ENCODE results near the gene TRIM77.
"Not testable (repeated sequence)": the region's sequence is repeated elsewhere in the genome, so short reads cannot be mapped to it uniquely, and the experiment has no call there.

Gene TRIM77, protein sequence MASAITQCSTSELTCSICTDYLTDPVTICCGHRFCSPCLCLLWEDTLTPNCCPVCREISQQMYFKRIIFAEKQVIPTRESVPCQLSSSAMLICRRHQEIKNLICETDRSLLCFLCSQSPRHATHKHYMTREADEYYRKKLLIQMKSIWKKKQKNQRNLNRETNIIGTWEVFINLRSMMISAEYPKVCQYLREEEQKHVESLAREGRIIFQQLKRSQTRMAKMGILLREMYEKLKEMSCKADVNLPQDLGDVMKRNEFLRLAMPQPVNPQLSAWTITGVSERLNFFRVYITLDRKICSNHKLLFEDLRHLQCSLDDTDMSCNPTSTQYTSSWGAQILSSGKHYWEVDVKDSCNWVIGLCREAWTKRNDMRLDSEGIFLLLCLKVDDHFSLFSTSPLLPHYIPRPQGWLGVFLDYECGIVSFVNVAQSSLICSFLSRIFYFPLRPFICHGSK

DNA sequence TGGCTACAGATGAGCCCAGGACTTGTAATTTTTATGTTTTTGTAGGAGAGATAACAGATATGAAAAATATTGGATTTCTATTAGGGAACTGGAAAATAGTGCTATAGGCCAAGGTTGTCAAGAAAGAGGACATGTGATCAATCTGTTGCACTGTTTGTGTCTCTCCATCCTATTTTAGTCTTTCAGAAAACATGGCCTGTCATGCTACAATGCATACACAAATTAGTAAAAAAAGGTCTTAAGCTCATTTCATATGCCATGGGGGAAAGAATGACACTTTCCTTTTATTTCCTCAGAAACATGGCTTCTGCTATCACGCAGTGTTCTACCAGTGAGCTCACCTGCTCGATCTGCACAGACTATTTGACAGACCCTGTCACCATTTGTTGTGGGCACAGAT is at the start of gene TRIM77:
Gene TRIM77, plus strand, starts transcription at position 301 of the 400 bp plus-strand sequence. Its CDS starts 0 bp downstream, at position 301.
- not testable (repeated sequence) for DNase-seq

DNA sequence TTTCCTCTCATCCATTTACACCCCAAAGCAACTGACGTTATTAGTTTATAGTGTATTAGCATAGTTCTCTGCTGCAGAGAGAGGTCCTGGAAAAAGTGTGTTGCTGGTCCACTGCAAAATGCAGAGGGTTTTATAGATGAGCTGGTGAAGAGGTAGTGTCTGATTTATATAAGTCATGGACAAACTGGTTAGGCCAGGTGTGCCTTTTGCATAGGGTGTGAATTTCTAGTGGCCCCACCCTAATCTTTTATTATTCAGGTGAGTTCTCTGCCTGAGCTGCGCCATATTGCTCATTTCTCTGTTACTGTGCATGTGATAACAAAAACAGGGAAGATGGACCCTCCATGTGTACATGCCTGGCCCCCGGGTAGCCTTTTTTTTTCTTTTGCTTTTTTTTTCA is 43.1 kb upstream of the TRIM77 start:
- no peak for DNase-seq

DNA sequence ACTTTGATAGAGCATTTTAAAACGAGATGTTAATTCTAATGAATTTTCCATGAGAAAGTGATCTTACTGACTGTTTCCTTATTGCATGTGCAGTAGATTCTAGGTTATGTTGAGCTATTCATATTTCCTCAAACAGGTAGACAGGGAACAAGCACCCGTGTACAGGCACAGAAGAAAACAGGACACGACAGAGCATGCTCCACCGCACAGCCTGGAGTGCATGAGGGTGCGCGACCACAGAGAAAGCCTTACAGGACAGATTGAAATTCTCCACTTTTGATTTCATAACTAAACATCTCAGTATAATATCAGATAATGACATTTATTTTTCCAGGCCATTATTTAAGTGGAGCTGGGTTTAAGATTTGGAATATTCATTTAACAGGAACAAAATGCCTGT is 41.9 kb upstream of the TRIM77 start:
- not testable (repeated sequence) for DNase-seq

DNA sequence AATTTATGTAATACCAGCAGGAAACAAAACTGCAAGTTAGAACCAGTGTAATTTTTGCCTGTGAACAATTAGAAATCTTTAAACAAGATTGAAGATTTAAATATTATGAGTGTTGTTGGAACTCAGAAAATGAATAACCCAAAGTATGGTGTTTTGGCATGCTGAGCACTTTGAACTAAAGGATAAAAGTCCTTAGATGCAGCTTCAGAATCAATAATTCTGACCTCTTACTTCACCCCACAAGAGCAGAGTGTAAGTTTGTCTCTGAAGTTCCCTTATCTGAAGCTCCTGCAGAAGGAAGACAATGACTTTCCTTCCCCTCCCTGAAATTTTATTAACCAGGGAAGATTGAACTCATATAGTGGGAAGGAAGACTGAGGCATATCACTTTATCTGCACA is 40.5 kb upstream of the TRIM77 start:
- DNase-seq: not testable (repeated sequence)

DNA sequence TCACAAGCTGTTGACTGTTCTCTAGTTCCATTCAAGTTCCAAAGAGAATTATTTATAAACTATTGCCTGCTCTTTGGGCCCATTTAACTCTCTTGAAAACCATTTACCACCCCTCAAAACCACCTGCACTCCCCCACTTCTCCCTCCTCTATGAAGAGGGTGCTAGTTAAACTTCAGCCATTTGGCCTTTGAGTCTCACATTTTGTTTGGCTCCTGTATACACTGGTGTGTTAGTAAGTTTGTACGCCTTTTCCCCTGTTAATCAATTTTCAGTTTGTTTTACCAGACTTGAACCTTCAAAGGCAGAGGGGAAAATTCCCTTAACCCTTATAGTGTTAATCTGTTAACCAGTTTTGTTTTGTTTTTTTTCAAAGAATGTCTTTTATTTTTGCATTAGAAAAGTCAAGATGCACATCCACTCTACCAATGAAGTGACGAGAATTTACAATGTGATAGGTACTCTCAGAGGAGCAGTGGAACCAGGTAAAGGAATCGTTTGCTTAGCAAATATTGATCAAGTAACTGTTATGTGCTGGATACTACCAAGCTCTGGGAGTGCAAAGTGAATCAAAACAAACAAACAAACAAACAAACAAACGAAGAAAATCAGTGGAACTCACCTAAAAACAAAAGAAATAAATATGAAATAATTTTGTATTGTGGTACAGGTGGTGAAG is 40.0 kb upstream of the TRIM77 start:
- DNase-seq: not testable (repeated sequence)

DNA sequence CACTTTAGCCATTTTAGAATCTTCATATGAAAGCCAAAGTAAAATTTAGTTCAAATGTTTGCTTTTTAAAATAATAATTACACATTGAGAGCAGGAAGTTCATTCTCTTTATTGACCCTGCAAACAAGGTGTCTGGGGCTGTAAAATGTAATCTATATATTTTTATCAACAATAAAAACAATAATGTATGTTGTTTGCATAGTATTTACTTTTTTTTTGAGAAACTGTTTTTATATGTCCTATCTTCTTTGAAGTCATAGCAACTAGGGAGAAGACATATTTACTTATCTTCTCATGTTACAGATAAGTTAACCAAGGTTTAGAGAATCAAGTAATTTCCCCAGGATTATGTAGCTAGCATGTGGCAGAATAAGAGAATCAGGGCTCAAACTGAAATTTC is 37.6 kb upstream of the TRIM77 start:
- not testable (repeated sequence) for DNase-seq

DNA sequence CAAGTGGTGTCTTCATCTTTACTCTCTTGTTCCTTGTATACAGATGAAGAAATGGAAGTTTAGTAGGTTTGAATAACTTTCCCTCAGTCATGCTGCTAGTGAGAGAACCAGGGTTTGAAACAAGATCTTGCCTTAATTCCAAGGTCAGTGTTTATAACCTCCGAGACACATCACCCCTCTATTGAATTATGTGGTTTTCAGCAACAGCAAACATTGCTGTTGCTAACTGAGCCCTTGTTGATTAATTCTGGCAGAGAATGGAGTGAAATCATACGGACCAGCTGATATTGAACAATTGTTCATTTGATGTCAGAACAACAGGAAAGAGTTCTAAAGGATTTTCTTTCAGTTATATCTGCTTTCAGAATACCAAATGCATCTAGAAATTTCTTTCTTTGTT is 36.7 kb upstream of the TRIM77 start:
- not testable (repeated sequence) for DNase-seq

DNA sequence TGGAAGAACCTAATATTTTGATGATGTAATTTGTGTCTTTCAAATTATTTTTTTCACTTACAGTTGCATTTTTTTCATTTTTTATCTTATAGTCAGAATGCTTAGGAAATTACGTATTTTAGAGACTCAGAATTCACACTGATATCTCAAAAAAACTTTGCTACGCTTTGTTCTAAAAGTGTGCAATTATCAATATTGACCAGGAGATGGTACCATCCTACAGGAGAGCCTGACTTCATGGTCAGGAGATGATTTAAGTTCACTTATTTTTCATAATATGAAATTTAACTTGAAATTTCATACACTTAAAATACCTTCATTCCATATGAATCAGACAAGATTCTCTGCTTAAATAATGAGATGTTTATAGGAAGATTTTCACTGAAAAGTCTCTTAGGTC is 34.7 kb upstream of the TRIM77 start:
- DNase-seq: peak in 1 of 2 experiments; percentile 13

DNA sequence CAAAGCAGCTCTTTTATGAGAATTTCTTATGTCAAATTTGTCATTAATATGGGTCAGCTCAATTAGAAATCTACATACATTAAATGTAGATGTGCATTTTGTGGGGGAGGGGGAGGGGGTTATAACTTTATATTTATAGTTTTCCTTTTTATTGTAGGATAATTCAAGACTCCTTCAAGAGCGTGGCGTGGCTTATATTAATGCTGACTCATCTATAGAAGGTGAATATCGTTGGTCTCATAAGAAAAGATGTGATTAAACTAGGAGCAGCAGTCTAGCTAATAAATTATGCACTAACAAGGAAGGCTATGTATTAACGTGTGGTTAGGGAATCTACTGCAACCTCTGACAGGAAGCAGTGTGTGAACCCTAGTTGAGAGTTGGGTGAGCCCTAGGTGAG is 34.2 kb upstream of the TRIM77 start:
- not testable (repeated sequence) for DNase-seq

DNA sequence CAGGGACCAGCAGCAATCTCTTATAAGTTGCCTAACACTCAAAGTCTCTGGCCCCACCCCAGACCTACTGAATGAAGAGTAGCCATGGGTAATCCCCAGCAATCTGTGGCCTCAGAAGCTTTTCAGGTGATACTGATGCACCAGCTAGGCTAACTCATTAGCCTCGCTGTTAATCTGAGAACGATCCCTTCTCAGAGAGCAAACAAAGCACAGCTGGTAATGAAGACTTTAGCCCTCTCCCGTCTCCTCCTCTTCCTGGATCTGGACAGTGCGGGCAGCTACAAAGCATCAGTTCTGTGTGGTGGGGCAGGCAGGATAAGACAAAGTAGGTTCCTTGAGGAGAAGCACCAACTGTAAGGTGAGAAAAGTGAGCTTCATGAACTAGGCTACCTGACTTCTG is 3.0 kb upstream of the TRIM77 start:
- DNase-seq: peak; percentile 2 to 33

DNA sequence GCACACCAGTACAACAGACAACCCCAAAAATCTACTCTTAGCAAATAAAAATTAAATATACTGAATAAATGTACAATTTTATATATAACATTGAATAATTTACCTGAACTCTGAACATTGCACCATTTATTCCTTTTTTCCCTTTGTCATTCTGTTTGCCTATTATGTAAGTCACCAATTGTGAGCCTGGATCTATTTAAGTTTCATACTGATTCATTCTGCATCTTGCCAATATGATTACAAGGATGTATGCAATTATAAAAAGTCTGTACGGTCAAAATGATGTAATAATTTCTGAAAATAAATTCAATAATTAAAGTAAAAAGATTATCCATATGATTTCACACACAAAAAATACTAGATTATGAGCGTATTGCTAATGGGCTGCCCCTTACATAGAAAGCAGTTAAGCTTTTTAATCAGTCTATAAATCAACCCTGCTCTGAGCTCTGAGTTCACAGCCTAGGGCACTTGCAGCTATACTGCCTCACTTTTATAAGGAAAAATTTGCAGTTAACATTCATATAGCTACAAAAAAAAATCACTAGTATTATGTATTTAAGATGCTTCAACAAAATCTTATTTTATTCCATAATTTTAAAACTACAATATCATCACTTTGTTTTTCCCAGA is 14.9 kb downstream of the TRIM77 start:
- not testable (repeated sequence) for DNase-seq

DNA sequence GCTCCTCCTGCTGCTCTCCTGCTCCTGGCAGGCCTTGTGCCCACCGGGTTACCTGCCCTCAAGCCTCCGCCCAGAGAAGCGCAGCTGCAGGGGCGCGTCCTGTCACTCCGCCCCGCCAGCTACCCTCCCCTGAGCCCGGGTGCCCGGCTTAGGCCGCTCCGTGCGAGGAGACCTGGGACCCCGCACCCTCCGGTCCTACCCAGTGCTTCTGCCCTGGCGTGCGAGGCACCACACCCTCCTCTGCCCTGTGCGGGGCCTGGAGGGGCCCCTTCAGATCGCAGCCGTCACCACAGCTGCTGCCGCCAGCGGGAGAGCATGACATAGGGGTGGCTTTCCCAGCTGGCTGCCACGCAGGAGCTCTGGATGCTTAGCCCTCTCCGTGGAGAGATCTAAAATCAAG is 20.1 kb downstream of the TRIM77 start:
- DNase-seq: not testable (repeated sequence)

DNA sequence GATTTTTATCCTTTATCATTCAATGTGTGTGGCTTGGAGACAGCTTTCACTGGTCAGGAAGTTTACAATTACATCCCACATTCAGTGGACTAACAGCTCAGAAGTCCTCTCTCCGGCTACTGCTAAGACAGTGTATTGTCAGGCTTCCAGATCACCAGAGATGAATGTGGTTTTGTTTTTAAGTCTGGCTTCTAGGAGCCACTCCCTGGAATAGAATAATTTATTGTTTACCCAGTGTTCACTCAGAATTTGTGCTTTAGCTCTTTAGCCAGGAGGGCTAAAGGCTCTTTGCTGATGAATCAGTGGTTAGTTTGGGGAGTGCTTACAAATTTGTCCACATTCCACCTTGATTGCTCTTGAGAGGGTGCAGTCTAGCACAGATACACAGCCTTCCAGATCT is 26.5 kb downstream of the TRIM77 start:
- no peak for DNase-seq

DNA sequence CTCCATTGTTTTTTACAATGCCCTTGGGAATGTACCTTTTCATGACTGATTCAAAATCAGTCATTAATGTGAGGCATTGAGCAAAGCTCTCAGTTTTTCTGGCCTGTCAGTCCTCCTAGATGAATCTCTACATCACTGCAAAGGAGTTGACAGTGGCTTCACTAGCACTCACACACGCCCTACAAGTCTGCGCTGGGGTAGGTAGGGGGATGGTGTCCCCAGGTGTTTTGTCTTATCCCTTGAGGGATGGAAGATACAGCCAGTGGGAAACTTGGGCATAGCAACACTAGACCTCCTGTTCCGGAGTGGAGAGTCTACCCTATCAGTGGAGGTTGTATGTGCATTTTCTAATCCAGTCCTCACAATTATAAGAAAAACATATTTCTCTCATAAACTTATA is 27.0 kb downstream of the TRIM77 start:
- no peak for DNase-seq

DNA sequence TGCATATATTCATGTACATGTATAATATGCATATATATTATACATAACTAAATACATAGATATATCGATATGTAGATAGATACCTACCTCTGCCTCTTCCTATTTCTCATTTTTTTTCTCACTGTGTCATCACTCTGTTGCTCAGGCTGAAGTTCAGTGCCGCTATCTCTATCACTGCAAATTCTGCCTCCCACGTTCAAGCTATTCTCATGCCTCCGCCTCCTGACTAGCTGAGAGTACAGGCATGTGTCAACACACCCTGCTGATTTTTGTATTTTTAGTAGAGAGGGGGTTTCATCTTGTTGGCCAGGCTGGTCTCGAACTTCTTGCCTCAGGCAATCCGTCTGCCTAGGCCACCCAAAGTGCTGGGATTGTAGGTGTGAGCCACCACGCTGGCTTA is 31.3 kb downstream of the TRIM77 start:
- not testable (repeated sequence) for DNase-seq

DNA sequence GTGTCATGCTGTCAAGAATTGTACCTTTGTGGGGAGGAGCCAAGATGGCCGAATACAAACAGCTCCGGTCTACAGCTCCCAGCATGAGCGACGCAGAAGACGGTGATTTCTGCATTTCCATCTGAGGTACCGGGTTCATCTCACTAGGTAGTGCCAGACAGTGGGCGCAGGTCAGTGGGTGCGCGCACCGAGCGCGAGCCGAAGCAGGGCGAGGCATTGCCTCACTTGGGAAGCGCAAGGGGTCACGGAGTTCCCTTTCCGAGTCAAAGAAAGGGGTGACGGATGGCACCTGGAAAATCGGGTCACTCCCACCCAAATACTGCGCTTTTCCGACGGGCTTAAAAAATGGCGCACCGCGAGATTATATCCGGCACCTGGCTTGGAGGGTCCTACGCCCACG is 34.1 kb downstream of the TRIM77 start:
- not testable (repeated sequence) for DNase-seq

DNA sequence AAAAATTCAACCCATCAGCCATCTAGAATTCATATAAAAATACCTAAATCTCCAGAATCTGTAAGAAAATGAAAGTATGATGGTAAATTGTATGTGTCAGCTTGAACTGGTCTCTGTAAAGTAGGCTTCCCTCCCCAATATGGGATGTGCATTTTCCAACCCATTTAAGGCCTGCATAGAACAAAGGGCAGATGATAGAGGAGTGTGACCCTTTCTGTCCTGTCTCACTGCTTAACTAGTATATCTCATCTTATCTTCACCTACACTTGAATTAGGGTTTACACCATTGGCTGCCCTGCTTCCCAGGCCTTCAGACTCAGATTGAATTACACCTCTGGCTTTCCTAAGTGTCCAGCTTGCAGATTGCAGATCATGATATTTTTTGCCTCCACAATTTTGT is 40.7 kb downstream of the TRIM77 start:
- not testable (repeated sequence) for DNase-seq

Data from NCI-H524 (cell line).